Sigmoid colon (tissue), 7 donors: ENCODE measurements around the gene ZNF264. TPM values are rescaled to one million over a fixed set of nuclear protein-coding genes. Genes with fewer than 3 reads are reported as not detected.
A peak's percentile ranks its signal among the peaks of the same experiment; 100 is the strongest.

Experiments
- DNase-seq: peaks from one replicate; pipeline ENCODE4 v3.0.0-alpha.2; 2019
- H3K27ac ChIP-seq, 4 donors: fragments of 200-600 bp; sonication (generic); one replicate each; pipeline ENCODE4 v1.5.1; 2016 to 2019; ENCODE audit warnings: mild to moderate bottlenecking in 1 of 4
- H3K27me3 ChIP-seq, 3 donors: fragments of 200-600 bp; sonication (generic); one replicate each; pipeline ENCODE4 v1.5.1; 2019; ENCODE audit warnings: mild to moderate bottlenecking in 1 of 3
- H3K36me3 ChIP-seq, 4 donors: fragments of 200-600 bp; sonication (generic); one replicate each; pipeline ENCODE4 v1.5.1; 2016 to 2019
- H3K4me1 ChIP-seq, 4 donors: fragments of 200-600 bp; sonication (generic); one replicate each; pipeline ENCODE4 v1.5.1; 2017 to 2019
- H3K4me3 ChIP-seq, 4 donors: fragments of 200-600 bp; sonication (generic); one replicate each; pipeline ENCODE4 v1.5.1; 2017 to 2019; ENCODE audit warnings: mild to moderate bottlenecking in 2 of 4, moderate library complexity in 1 of 4
- H3K9me3 ChIP-seq, 4 donors: fragments of 200-600 bp in 3 of 4; sonication (generic) in 3 of 4; one replicate each; pipeline versions ENCODE4 v1.5.1 to v1.6.1; 2013 to 2019
- EP300 ChIP-seq, 4 donors: sonication (generic); formaldehyde crosslinking; IDR thresholded peaks; one replicate each; pipeline ENCODE4 v1.6.1; 2017; ENCODE audit warnings: antibody characterized with exemption in 4 of 4
- POLR2A ChIP-seq, 2 donors: fragments of 450-650 bp; IDR thresholded peaks; one replicate each; pipeline ENCODE4 v1.6.1; 2016; ENCODE audit warnings: antibody characterized with exemption in 2 of 2, mild to moderate bottlenecking in 2 of 2, moderate library complexity in 2 of 2
- POLR2AphosphoS5 ChIP-seq, 4 donors: sonication (generic); formaldehyde crosslinking; IDR thresholded peaks; one replicate each; pipeline ENCODE4 v1.6.1; 2017; ENCODE audit warnings: antibody characterized with exemption in 4 of 4
- WGBS, 2 donors: extraction: QIAGEN DNeasy Blood & Tissue Kit; methylation state at CpG; one replicate each; pipeline ENCODE4 v1.1.7; 2013; 5-methylcytosine and 5-hydroxymethylcytosine counted together
- intact Hi-C: fragments of 100-400 bp; cut with DNase I; formaldehyde crosslinking; loops from one replicate; pipeline ENCODE4 v1.15.1; 2023
- polyA plus RNA-seq, 3 donors: library from polyadenylated mRNA; stranded (reverse); fragments of 200-250 nt; gene quantifications; one replicate each; pipeline ENCODE4 v1.2.3, GENCODE V29; 2013
- total RNA-seq, 4 donors: library from RNA; depleted of rRNA; stranded (reverse); fragments of >200 nt; gene quantifications; one replicate each; pipeline ENCODE4 v1.1.0, GENCODE V29; 2016
- TF ChIP-seq, protein P1 (sequence below), 4 experiments: fragments of 450-650 bp in 3 of 4; fragments of 200-600 bp in 1 of 4; IDR thresholded peaks; one replicate each; pipeline ENCODE4 v1.5.1; 2016 to 2019; ENCODE audit warnings: antibody characterized with exemption in 4 of 4, mild to moderate bottlenecking in 3 of 4, moderate library complexity in 2 of 4
- donor health status: healthy with polysubstance abuse.
- donor health status: Bipolar disorder and iron deficiency.
- donor health status: healthy.

ZNF264 gene
- total and polyA plus RNA-seq, 7 donors = 1.2 to 39.6 (median 18.5) TPM

DNA sequence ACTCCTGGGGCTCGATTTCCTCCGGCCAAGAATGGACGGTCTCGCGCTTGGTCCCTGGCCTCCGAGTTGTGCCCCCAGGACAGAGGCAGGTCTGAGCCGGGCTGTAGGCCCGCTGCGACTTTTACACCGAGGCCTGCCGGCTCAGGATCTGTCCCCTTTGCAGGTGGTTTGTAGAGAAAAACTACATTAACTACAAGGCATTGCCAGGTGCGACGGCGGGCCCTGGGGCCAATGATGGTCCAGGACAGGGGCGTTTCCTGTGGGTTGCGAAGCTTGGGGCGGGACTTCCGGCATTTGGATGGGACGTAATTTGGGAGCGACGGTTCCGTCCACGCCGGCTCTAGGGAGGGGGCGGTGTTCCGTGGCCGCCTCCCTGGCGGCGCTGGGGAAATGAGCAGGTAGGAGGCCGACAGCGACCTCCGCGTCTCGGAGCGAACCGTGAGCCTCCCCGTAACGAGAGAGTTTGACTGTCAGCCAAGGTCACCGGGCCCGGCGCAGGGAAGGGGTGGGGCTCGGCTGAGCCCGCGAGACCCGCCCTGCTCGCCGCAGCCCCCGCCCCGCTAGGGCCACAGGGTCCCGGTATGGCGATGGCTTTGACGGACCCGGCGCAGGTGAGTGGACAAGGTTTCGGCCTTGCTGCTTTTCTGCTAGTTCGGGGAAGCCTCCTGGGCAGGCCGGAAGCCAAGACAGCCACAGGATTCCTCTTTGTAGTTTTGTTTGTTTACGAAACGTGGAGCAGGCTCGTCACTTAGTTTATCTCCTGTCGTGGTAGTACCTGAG lies 49.2 kb downstream of the ZNF264 start, which contains the start of gene ZNF805:
Gene ZNF805 (plus strand): TSS at position 322 of the 780 bp plus-strand sequence. CDS start 260 bp downstream, at position 582.
- peak within 1 kb of the TSS; percentile 86 to 92 (median 90) for H3K27ac ChIP-seq
- TF ChIP-seq, protein P1, sequence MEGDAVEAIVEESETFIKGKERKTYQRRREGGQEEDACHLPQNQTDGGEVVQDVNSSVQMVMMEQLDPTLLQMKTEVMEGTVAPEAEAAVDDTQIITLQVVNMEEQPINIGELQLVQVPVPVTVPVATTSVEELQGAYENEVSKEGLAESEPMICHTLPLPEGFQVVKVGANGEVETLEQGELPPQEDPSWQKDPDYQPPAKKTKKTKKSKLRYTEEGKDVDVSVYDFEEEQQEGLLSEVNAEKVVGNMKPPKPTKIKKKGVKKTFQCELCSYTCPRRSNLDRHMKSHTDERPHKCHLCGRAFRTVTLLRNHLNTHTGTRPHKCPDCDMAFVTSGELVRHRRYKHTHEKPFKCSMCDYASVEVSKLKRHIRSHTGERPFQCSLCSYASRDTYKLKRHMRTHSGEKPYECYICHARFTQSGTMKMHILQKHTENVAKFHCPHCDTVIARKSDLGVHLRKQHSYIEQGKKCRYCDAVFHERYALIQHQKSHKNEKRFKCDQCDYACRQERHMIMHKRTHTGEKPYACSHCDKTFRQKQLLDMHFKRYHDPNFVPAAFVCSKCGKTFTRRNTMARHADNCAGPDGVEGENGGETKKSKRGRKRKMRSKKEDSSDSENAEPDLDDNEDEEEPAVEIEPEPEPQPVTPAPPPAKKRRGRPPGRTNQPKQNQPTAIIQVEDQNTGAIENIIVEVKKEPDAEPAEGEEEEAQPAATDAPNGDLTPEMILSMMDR (IDR thresholded peaks at IDR 0.05) = no peak
- TF ChIP-seq POLR2A (IDR thresholded peaks at IDR 0.05) (peak in 1 of 2 donors; percentile 61), EP300 (IDR thresholded peaks at IDR 0.05) (no peak), POLR2AphosphoS5 (IDR thresholded peaks at IDR 0.05) (peak; percentile 66 to 91 (median 84))
- WGBS, 2 donors = 1 to 2% methylated on average over 61 of the region's 61 CpGs
- peaks cover 0 to 31% (median 20%) of the 10 kb centered on the region in 4 donors for H3K4me1 ChIP-seq
- H3K4me3 ChIP-seq = peak within 1 kb of the TSS; percentile 75 to 84 (median 76)
- H3K9me3 ChIP-seq = no peaks in the 10 kb centered on the region
- peaks cover 10 to 21% (median 11%) of the 10 kb centered on the region in 4 donors for H3K36me3 ChIP-seq
- H3K27me3 ChIP-seq = no peaks in the 10 kb centered on the region
- intact Hi-C loops = loop anchor here (1.0 to 10.0 kb wide), 4 partner anchors 40 to 136 kb away; partner anchors contain the start of genes TRAPPC2B, ZNF264, ZNF460 and ZNF547
- peak; percentile 98 for DNase-seq

DNA sequence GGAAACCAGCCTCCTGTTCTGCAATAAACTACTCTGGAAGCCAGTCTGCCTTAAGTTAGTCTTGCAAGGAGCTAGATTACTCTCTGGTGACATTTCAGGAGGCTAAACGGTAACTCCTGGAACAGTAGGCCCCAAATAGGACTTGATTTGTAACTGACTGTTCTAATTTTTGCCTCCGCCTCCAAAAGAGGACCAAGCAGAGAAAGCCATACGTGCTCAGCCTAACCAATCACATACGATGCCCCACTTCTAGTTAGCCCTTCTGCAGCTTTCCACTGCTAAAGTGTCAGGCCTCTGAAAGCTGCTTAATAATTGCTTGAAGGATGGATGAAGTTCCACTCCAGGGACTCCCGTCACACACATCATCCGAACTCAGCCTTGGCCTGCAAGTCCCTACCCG lies 49.9 kb downstream of the ZNF264 start:
- Histone ChIP-seq H3K27ac (peak overlapping the region; percentile 86 to 92 (median 90)), H3K4me3 (peak overlapping the region; percentile 75 to 84 (median 76)), H3K9me3 (no peaks in the 10 kb centered on the region), H3K36me3 (peaks cover 10 to 27% (median 14%) of the 10 kb centered on the region in 4 donors), H3K27me3 (no peaks in the 10 kb centered on the region), H3K4me1 (peaks cover 0 to 31% (median 20%) of the 10 kb centered on the region in 4 donors)
- WGBS, 2 donors = 15 to 25% methylated on average over 7 of the region's 7 CpGs
- TF ChIP-seq, protein P1 (IDR thresholded peaks at IDR 0.05) = no peak
- TF ChIP-seq EP300 (IDR thresholded peaks at IDR 0.05) = no peak
- no peak for TF ChIP-seq POLR2A (IDR thresholded peaks at IDR 0.05)
- TF ChIP-seq POLR2AphosphoS5 (IDR thresholded peaks at IDR 0.05) = no peak
- DNase-seq = no peak
- intact Hi-C loops = loop anchor here (1.0 to 10.0 kb wide), 3 partner anchors 39 to 136 kb away; partner anchors contain the start of genes ZNF264 and ZNF460

DNA sequence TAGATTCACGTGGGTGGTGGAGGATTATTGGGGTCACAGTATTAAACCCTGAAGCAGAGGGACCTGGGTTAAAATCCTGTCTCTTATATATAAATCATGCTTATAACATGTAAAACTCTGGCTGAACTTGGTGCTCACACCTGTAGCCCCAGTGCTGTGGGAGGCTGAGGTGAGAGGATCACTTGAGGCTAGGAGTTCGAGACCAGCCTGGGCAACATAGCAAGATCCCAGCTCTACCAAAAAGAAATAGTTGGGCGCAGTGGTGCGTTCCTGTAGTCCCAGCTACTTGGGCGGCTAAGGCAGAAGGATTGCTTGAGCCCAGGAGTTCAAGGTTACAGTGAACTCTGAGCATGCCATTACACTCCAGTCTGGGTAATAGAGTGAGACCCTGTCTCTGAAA lies 51.5 kb downstream of the ZNF264 start:
- Histone ChIP-seq H3K27ac (no peak overlapping the region), H3K9me3 (no peaks in the 10 kb centered on the region), H3K4me1 (peaks cover 0 to 31% (median 20%) of the 10 kb centered on the region in 4 donors), H3K4me3 (no peak overlapping the region), H3K36me3 (peaks cover 15 to 44% (median 27%) of the 10 kb centered on the region in 4 donors), H3K27me3 (no peaks in the 10 kb centered on the region)
- no peak for DNase-seq
- no peak for TF ChIP-seq POLR2A (IDR thresholded peaks at IDR 0.05)
- TF ChIP-seq, protein P1 (IDR thresholded peaks at IDR 0.05) = no peak
- TF ChIP-seq POLR2AphosphoS5 (IDR thresholded peaks at IDR 0.05) = no peak
- TF ChIP-seq EP300 (IDR thresholded peaks at IDR 0.05) = no peak
- intact Hi-C loops = loop anchor here (10.0 kb wide), 1 partner anchor 138 kb away; no protein-coding TSS in a partner anchor
- 94 to 97% methylated on average over 5 of the region's 5 CpGs for WGBS, 2 donors

DNA sequence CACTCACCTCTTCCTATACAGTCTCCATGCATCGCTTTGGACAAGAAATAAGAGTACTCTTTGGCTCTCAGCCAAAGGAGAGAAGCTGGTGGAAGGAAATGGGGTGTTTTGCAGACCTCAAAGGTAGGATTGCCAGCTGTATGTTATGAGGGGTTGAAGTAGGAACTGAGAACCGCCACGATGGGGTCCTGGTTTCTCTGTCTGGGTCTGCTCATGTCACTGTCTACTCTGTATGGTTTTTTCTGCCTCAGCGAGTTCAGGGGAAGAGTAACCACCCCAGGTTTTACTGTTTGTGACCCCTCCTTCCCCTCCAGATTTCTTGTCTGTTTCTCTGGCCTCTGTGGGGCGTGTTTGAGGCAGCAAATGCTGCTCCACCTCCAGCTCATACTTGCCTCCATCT lies 53.2 kb downstream of the ZNF264 start:
- DNase-seq = no peak
- H3K36me3 ChIP-seq = peaks cover 25 to 59% (median 39%) of the 10 kb centered on the region in 4 donors
- no peak overlapping the region for H3K27ac ChIP-seq
- H3K4me3 ChIP-seq = no peak overlapping the region
- no peaks in the 10 kb centered on the region for H3K27me3 ChIP-seq
- intact Hi-C loops = loop anchor here (10.0 kb wide), 1 partner anchor 140 kb away; no protein-coding TSS in a partner anchor
- WGBS, 2 donors = 79 to 84% methylated on average over 5 of the region's 5 CpGs
- H3K4me1 ChIP-seq = peaks cover 0 to 31% (median 20%) of the 10 kb centered on the region in 4 donors
- TF ChIP-seq, protein P1 (IDR thresholded peaks at IDR 0.05) = no peak
- TF ChIP-seq EP300 (IDR thresholded peaks at IDR 0.05) (no peak), POLR2AphosphoS5 (IDR thresholded peaks at IDR 0.05) (no peak), POLR2A (IDR thresholded peaks at IDR 0.05) (no peak)
- no peaks in the 10 kb centered on the region for H3K9me3 ChIP-seq
